GM12872 (cell line): ENCODE measurements around the gene CCL19.

ENCODE experiments used
- TF ChIP-seq, protein P1 (sequence below): IDR thresholded peaks from 3 replicates; pipeline ENCODE4 v1.5.1; 2011; ENCODE audit warnings: low read depth, mild to moderate bottlenecking, low read length, moderate library complexity; ENCODE audit not compliant: insufficient read depth

CCL19 gene

GRCh38 chr9:34717996-34718614 lies 27.0 kb upstream of the CCL19 start:
- TF ChIP-seq, protein P1, sequence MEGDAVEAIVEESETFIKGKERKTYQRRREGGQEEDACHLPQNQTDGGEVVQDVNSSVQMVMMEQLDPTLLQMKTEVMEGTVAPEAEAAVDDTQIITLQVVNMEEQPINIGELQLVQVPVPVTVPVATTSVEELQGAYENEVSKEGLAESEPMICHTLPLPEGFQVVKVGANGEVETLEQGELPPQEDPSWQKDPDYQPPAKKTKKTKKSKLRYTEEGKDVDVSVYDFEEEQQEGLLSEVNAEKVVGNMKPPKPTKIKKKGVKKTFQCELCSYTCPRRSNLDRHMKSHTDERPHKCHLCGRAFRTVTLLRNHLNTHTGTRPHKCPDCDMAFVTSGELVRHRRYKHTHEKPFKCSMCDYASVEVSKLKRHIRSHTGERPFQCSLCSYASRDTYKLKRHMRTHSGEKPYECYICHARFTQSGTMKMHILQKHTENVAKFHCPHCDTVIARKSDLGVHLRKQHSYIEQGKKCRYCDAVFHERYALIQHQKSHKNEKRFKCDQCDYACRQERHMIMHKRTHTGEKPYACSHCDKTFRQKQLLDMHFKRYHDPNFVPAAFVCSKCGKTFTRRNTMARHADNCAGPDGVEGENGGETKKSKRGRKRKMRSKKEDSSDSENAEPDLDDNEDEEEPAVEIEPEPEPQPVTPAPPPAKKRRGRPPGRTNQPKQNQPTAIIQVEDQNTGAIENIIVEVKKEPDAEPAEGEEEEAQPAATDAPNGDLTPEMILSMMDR: no peak

DNA sequence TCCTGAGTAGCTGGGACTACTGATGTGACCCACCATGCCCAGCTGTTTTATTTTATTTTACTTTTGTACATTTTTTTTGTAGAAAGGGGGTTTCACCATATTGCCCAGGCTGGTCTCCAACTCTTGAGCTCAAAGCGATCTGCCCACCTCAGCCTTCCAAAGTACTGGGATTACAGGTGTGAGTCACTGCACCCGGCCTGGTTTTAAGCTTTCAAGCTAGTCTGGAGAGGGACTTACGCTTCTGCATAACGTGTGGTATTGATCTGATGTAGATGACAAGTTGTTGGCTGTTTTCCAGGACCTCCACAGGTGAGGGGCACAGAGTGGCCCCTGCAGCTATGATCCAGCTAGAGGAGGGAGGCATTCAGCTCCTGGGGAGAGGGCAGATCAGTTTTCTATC lies 25.6 kb upstream of the CCL19 start:
- TF ChIP-seq, protein P1: no peak

GRCh38 chr9:34715639-34716215 lies 24.7 kb upstream of the CCL19 start:
- TF ChIP-seq, protein P1: no peak

DNA sequence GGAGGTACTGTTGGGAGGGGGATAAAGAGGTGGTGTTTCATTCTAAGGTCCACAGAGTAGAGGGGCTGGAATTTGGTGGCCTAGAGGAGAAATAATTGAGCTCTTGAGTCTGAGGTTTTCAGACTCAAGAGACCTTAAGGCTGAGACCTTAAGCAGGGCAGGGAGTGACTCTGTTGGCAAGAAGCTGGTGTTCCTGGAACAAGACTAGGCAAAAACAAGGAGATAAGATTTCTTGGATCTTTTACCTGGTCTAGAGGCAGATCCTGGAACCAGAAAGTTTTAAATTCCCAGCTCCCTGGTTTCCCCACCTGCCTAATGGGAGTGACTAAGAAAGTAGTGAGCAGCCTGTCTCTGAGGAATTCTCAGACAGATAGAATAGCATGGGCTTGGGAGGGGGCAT lies 22.9 kb upstream of the CCL19 start:
- TF ChIP-seq, protein P1: no peak

DNA sequence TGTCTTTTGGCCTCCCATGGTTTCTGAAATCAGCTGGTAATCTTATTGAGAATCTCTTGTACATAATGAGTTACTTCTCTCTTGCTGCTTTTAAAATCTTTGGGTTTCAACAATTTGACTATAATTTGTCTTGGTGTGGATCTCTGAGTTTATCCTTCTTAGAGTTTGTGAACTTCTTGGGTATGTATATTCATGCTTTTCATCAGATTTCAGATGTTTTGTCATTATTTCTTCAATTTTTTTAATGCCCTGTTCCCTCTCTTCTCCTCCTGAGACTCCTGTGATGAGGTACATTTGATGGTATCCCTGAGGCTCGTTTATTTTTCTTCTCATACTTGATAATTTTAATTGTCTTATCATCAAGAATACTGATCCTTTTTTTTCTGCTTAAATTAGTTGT lies 21.1 kb upstream of the CCL19 start:
- TF ChIP-seq, protein P1: no peak

- TF ChIP-seq, protein P1: no peak
Measured at GRCh38 chr9:34710023-34710422, 18.9 kb upstream of the CCL19 start, which contains the start of gene CCL21. TSS of gene CCL21 (minus strand) at chr9:34710136. CDS start at chr9:34710066, 70 bp downstream.

DNA sequence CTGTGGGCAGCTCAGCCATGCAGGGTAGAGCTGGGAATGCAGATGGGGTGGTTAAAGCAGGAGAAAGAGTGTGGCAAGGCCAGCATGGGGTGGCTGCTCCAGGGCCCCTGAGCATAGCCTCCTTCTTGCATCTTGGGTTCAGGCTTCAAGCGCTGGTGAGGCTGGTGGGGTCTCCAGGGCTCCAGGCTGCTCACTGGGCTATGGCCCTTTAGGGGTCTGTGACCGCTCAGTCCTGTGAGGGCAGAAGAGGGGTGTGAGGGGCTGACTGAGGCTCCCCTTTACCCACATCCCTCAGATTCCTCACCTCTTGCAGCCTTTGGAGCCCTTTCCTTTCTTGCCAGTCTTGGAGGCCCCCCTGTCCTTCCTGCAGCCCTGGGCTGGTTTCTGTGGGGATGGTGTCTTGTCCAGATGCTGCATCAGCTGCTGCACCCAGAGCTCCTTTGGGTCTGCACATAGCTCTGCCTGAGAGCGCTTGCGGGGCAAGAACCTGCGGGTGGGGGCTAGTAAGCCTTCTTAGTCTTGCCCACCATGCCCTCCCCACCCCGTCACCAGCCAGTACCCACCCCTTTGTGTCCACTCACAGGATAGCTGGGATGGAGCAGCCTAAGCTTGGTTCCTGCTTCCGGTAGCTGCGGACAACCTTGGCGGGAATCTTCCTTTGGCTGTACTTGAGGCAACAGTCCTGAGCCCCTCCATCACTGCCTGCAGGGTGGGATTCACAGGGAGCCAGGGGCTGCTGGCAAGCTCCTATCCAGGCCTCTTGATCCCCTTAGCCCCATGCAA lies 18.3 kb upstream of the CCL19 start:
- TF ChIP-seq, protein P1: no peak
